AG09319 (cell line): ENCODE results near the gene ENPP5.

Source experiments
- DNase-seq: peaks from one replicate; pipeline ENCODE4 v3.0.0-alpha.2; 2010; ENCODE audit warnings: low read depth; ENCODE audit errors: extremely low read depth
- CTCF ChIP-seq: IDR thresholded peaks from 2 replicates; pipeline ENCODE4 v1.5.1; 2011; ENCODE audit warnings: low read depth, mild to moderate bottlenecking, inconsistent platforms, low read length, moderate library complexity

The ENPP5 gene

GRCh38 chr6:46170357-46171289, at the start of gene ENPP5:
Gene ENPP5, minus strand, starts transcription at chr6:46170980. Its CDS starts 2,718 bp downstream, at chr6:46168262.
- no peak for TF ChIP-seq CTCF
- DNase-seq: no peak

- no peak for DNase-seq
- no peak for TF ChIP-seq CTCF
Measured at GRCh38 chr6:46219661-46220060, 48.9 kb upstream of the ENPP5 start.

- DNase-seq: no peak
Measured at GRCh38 chr6:46218457-46218856, 47.7 kb upstream of the ENPP5 start.

GRCh38 chr6:46217671-46218131, 46.9 kb upstream of the ENPP5 start:
- DNase-seq: no peak
- no peak for TF ChIP-seq CTCF

More at GRCh38 chr6:46218457-46218856, 47.7 kb upstream of the ENPP5 start:
- no peak for TF ChIP-seq CTCF

GRCh38 chr6:46216879-46217278, 46.1 kb upstream of the ENPP5 start:
- no peak for DNase-seq
- TF ChIP-seq CTCF: no peak

GRCh38 chr6:46215777-46216176, 45.0 kb upstream of the ENPP5 start:
- no peak for TF ChIP-seq CTCF

GRCh38 chr6:46215213-46215612, 44.4 kb upstream of the ENPP5 start:
- TF ChIP-seq CTCF: no peak
- DNase-seq: no peak

More at GRCh38 chr6:46215777-46216176, 45.0 kb upstream of the ENPP5 start:
- no peak for DNase-seq
